Panc1 (cell line): ENCODE measurements around the gene STAC3. TPM values are rescaled to one million over a fixed set of nuclear protein-coding genes. Genes with fewer than 3 reads are reported as not detected.

Experiments
- ATAC-seq: fragments of 200-7000 bp; cut with Tn5 transposase; 2 replicates; pipeline ENCODE4 v1.9.1; 2020; ENCODE audit warnings: mild to moderate bottlenecking, moderate library complexity
- BruUV-seq: library from RNA; stranded (reverse); fragments of 400-500 nt; replicated peaks from 2 replicates; lab custom pipeline; 2021; lab: Mats Ljungman, UMichigan
- CTCF ChIA-PET: fragments of 300-600 bp; sonication (Branson Sonifier 250); formaldehyde crosslinking; loops from one replicate; lab custom pipeline; 2022; ENCODE audit warnings: antibody characterized with exemption; lab: Charles Lee
- POLR2A ChIA-PET: fragments of 300-600 bp; sonication (Branson Sonifier 250); formaldehyde crosslinking; loops from one replicate; lab custom pipeline; 2022; ENCODE audit warnings: antibody characterized with exemption; lab: Charles Lee
- DNase-seq: peaks from one replicate; pipeline ENCODE4 v3.0.0-alpha.2; 2010; ENCODE audit warnings: low read depth, low spot score
- H3K27ac ChIP-seq: 2 replicates; pipeline ENCODE4 v1.5.1; 2011; ENCODE audit warnings: mild to moderate bottlenecking, low read length, inconsistent platforms
- H3K27me3 ChIP-seq: fragments of 200-500 bp; sonication (Bioruptor generic); 2 replicates; pipeline ENCODE4 v1.6.0; 2014; ENCODE audit warnings: low read length, inconsistent platforms; ENCODE audit not compliant: control insufficient read depth, insufficient read depth
- H3K36me3 ChIP-seq: fragments of 200-500 bp; sonication (Bioruptor generic); 2 replicates; pipeline ENCODE4 v1.5.1; 2014; ENCODE audit warnings: inconsistent platforms, mild to moderate bottlenecking, low read length, moderate library complexity; ENCODE audit not compliant: control insufficient read depth, insufficient read depth
- H3K4me1 ChIP-seq: 2 replicates; pipeline ENCODE4 v1.5.1; 2011; ENCODE audit warnings: inconsistent platforms, mild to moderate bottlenecking, low read length, moderate library complexity; ENCODE audit not compliant: control insufficient read depth, insufficient read depth
- H3K4me3 ChIP-seq, 2 experiments: 2 replicates each; pipeline ENCODE4 v1.5.1; 2011 to 2012; ENCODE audit warnings: low read depth in 2 of 2, low read length in 2 of 2, mild to moderate bottlenecking in 2 of 2, inconsistent platforms in 1 of 2, moderate library complexity in 1 of 2
- H3K9me3 ChIP-seq: fragments of 200-500 bp; sonication (Bioruptor generic); 2 replicates; pipeline ENCODE4 v1.5.1; 2014; ENCODE audit warnings: low read depth, mild to moderate bottlenecking, inconsistent platforms, low read length, moderate library complexity; ENCODE audit not compliant: control insufficient read depth, insufficient read depth
- POLR2AphosphoS5 ChIP-seq: IDR thresholded peaks from 2 replicates; pipeline ENCODE4 v1.6.1; 2012; ENCODE audit warnings: mild to moderate bottlenecking, low read depth, low read length, moderate library complexity
- SIN3A ChIP-seq: IDR thresholded peaks from 2 replicates; pipeline ENCODE4 v1.6.1; 2012; ENCODE audit warnings: low read depth, mild to moderate bottlenecking, low read length, moderate library complexity, borderline replicate concordance; ENCODE audit not compliant: insufficient read depth
- TCF7L2 ChIP-seq: IDR thresholded peaks from 2 replicates; pipeline ENCODE4 v1.6.1; 2011; ENCODE audit warnings: mild to moderate bottlenecking, low read depth, low read length, inconsistent platforms
- in situ Hi-C: cut with HindIII; loops from 2 replicates; pipeline ENCODE4 v1.10.0; 2016; ENCODE audit warnings: low sequenced_read_pairs, low pct_unique_long_range_greater_than_20kb
- intact Hi-C: fragments of 100-400 bp; cut with micrococcal nuclease; formaldehyde crosslinking; loops from one replicate; pipeline ENCODE4 v1.10.0; 2022; ENCODE audit not compliant: unreplicated experiment
- total RNA-seq: library from RNA; stranded (reverse); gene quantifications from one replicate; pipeline ENCODE4 v1.2.1, GENCODE V29; 2021; ENCODE audit not compliant: unreplicated experiment
- TF ChIP-seq, protein P1 (sequence below): fragments of 450-650 bp; IDR thresholded peaks from 2 replicates; pipeline ENCODE4 v1.5.1; 2017; ENCODE audit warnings: mild to moderate bottlenecking
- TF ChIP-seq, protein P2 (sequence below), 2 experiments: IDR thresholded peaks; 2 replicates each; pipeline ENCODE4 v1.6.1; 2011 to 2012; ENCODE audit warnings: low read depth in 2 of 2, control low read depth in 1 of 2, low read length in 1 of 2, mild to moderate bottlenecking in 1 of 2, moderate library complexity in 1 of 2; ENCODE audit not compliant: insufficient read depth in 1 of 2

The STAC3 gene
- total RNA-seq, 1 experiment from 2014 or later = 0.87 TPM

DNA sequence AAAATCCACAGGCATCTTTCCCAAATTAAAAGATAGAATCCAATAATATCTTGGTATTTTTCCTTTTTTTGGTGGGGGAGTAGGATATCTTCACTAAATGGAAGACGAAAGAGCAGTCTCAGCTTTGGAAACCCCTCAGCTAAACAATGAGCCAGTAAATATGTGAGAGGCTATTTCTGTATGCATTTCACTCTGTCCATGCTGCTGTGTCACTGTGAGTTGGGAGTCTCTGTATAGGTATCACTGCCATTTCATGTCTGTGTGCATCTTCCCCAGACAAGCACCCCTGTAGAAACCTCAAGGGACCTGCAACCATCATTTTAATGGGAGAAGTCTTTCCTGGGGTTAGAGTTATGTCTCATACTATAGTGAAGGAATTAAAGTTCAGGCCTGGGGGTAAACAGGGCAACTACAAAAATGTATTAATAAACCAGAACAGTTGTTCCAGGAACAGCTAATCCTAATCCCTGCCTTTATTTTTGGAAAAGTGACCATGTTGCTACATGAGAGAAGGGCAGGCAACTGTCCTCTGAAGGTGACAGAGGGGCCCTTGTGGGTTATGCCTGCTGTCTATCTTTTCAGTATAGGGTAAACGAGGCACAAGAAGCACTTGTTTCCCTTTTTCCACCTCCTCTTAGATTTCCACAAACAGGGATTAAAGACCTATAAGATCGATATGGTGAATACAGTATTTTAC is 11.3 kb upstream of the STAC3 start:
- in situ Hi-C loops = no loop called here

DNA sequence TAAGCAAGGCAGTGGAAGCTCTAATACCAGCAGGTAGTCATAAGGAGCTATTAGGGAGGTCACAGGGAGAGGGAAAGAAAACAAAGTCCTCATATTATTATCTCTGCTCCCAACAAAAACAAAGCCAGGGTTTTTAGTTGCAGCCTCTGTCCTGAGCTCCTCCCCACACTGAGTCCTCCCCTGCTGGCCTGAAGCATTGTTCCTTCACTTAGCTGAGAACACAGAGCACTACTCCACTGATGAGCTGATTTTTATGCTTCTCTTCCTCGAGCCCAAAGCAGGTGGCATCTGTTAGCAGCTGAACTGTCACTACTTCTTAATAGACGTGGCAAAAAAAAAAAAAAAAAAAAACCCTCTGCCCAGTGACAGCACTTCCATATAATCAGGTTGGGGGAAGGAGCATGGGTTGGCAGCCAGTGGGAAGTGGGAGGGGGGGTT is 10.5 kb upstream of the STAC3 start:
- no TSS peak for BruUV-seq
- DNase-seq (no peak), ATAC-seq (no peak)
- Histone ChIP-seq H3K4me1 (no peaks in the 10 kb centered on the region), H3K27ac (no peak overlapping the region), H3K27me3 (no peaks in the 10 kb centered on the region), H3K36me3 (no peaks in the 10 kb centered on the region), H3K4me3 (no peak overlapping the region), H3K9me3 (no peaks in the 10 kb centered on the region)
- intact Hi-C loops (loop anchor here (5.0 kb wide), 1 partner anchor 191 kb away; no protein-coding TSS in a partner anchor), in situ Hi-C loops (no loop called here)
- TF ChIP-seq, protein P1, sequence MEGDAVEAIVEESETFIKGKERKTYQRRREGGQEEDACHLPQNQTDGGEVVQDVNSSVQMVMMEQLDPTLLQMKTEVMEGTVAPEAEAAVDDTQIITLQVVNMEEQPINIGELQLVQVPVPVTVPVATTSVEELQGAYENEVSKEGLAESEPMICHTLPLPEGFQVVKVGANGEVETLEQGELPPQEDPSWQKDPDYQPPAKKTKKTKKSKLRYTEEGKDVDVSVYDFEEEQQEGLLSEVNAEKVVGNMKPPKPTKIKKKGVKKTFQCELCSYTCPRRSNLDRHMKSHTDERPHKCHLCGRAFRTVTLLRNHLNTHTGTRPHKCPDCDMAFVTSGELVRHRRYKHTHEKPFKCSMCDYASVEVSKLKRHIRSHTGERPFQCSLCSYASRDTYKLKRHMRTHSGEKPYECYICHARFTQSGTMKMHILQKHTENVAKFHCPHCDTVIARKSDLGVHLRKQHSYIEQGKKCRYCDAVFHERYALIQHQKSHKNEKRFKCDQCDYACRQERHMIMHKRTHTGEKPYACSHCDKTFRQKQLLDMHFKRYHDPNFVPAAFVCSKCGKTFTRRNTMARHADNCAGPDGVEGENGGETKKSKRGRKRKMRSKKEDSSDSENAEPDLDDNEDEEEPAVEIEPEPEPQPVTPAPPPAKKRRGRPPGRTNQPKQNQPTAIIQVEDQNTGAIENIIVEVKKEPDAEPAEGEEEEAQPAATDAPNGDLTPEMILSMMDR = no peak
- TF ChIP-seq POLR2AphosphoS5 (no peak), SIN3A (no peak), TCF7L2 (no peak)
- TF ChIP-seq, protein P2, sequence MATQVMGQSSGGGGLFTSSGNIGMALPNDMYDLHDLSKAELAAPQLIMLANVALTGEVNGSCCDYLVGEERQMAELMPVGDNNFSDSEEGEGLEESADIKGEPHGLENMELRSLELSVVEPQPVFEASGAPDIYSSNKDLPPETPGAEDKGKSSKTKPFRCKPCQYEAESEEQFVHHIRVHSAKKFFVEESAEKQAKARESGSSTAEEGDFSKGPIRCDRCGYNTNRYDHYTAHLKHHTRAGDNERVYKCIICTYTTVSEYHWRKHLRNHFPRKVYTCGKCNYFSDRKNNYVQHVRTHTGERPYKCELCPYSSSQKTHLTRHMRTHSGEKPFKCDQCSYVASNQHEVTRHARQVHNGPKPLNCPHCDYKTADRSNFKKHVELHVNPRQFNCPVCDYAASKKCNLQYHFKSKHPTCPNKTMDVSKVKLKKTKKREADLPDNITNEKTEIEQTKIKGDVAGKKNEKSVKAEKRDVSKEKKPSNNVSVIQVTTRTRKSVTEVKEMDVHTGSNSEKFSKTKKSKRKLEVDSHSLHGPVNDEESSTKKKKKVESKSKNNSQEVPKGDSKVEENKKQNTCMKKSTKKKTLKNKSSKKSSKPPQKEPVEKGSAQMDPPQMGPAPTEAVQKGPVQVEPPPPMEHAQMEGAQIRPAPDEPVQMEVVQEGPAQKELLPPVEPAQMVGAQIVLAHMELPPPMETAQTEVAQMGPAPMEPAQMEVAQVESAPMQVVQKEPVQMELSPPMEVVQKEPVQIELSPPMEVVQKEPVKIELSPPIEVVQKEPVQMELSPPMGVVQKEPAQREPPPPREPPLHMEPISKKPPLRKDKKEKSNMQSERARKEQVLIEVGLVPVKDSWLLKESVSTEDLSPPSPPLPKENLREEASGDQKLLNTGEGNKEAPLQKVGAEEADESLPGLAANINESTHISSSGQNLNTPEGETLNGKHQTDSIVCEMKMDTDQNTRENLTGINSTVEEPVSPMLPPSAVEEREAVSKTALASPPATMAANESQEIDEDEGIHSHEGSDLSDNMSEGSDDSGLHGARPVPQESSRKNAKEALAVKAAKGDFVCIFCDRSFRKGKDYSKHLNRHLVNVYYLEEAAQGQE (IDR thresholded peaks at IDR 0.05; ENCODE audit: insufficient read depth in 1 of 2, low read depth in 2 of 2, low read length in 1 of 2) = no peak
- CTCF ChIA-PET = interaction anchor here (0.6 to 1.0 kb wide), 4 partner anchors 17 to 823 kb away, joined by 3 to 8 read pairs (median 4); no protein-coding TSS in a partner anchor
- POLR2A ChIA-PET = no interaction called here

More for the DNA sequence above, 11.3 kb upstream of the STAC3 start:
- Histone ChIP-seq H3K4me1 (no peaks in the 10 kb centered on the region), H3K27me3 (no peaks in the 10 kb centered on the region), H3K4me3 (no peak overlapping the region), H3K9me3 (no peaks in the 10 kb centered on the region), H3K27ac (no peak overlapping the region), H3K36me3 (no peaks in the 10 kb centered on the region)
- intact Hi-C loops = loop anchor here (5.0 kb wide), 1 partner anchor 190 kb away; no protein-coding TSS in a partner anchor
- CTCF ChIA-PET = no interaction called here
- no TSS peak for BruUV-seq
- POLR2A ChIA-PET = no interaction called here
- DNase-seq (no peak), ATAC-seq (no peak)
- no peak for TF ChIP-seq SIN3A
- TF ChIP-seq POLR2AphosphoS5 = no peak
- TF ChIP-seq, protein P1 = no peak
- TF ChIP-seq, protein P2 (IDR thresholded peaks at IDR 0.05; ENCODE audit: insufficient read depth in 1 of 2, low read depth in 2 of 2, low read length in 1 of 2) = no peak
